Parathyroid adenoma (tissue), 2 donors: ENCODE data around the gene PRKG1.

Experiments used
- H2AFZ ChIP-seq: fragments of 300-600 bp; sonication (generic); one replicate; pipeline ENCODE4 v1.7.0; 2017; ENCODE audit warnings: antibody characterized with exemption, mild to moderate bottlenecking
- H3K27ac ChIP-seq: fragments of 300-600 bp; sonication (generic); one replicate; pipeline ENCODE4 v1.7.0; 2017
- H3K27me3 ChIP-seq: fragments of 300-600 bp; sonication (generic); one replicate; pipeline ENCODE4 v1.7.0; 2017; ENCODE audit warnings: low read length; ENCODE audit not compliant: control insufficient read depth, insufficient read depth
- H3K36me3 ChIP-seq: fragments of 300-600 bp; sonication (generic); one replicate; pipeline ENCODE4 v1.7.0; 2017; ENCODE audit warnings: low read length; ENCODE audit not compliant: control insufficient read depth, insufficient read depth
- H3K4me1 ChIP-seq: fragments of 300-600 bp; sonication (generic); one replicate; pipeline ENCODE4 v1.7.0; 2017; ENCODE audit warnings: control low read depth
- H3K4me2 ChIP-seq: fragments of 300-600 bp; sonication (generic); one replicate; pipeline ENCODE4 v1.7.0; 2017; ENCODE audit warnings: low read length
- H3K4me3 ChIP-seq: fragments of 300-600 bp; sonication (generic); one replicate; pipeline ENCODE4 v1.7.0; 2017; ENCODE audit warnings: low read depth, low read length
- H3K79me2 ChIP-seq: fragments of 300-600 bp; sonication (generic); one replicate; pipeline ENCODE4 v1.7.0; 2017; ENCODE audit warnings: control low read depth
- H3K9ac ChIP-seq: fragments of 300-600 bp; sonication (generic); one replicate; pipeline ENCODE4 v1.7.0; 2017; ENCODE audit warnings: mild to moderate bottlenecking
- H3K9me3 ChIP-seq: fragments of 300-600 bp; sonication (generic); one replicate; pipeline ENCODE4 v1.7.0; 2017; ENCODE audit warnings: low read length; ENCODE audit not compliant: control insufficient read depth
- CTCF ChIP-seq: fragments of 300-600 bp; sonication (generic); IDR thresholded peaks from one replicate; pipeline ENCODE4 v1.7.0; 2017; ENCODE audit warnings: antibody characterized with exemption, mild to moderate bottlenecking
- donor health status: primary hyperparathyroidism.

PRKG1 gene

GRCh38 chr10:51198170-51198569 lies 123.9 kb downstream of the PRKG1 start:
- no peak for TF ChIP-seq CTCF
- Histone ChIP-seq H3K9me3 (no peaks in the 10 kb centered on the region), H3K27ac (no peak overlapping the region), H3K4me2 (no peak overlapping the region), H3K79me2 (no peaks in the 10 kb centered on the region), H3K9ac (no peak overlapping the region), H3K27me3 (no peaks in the 10 kb centered on the region), H3K4me3 (no peak overlapping the region), H3K4me1 (no peaks in the 10 kb centered on the region), H3K36me3 (no peaks in the 10 kb centered on the region), H2AFZ (no peak overlapping the region)

- H3K4me2 ChIP-seq = no peak overlapping the region
- H3K9ac ChIP-seq = no peak overlapping the region
- no peaks in the 10 kb centered on the region for H3K79me2 ChIP-seq
- no peaks in the 10 kb centered on the region for H3K27me3 ChIP-seq
- no peaks in the 10 kb centered on the region for H3K36me3 ChIP-seq
- H2AFZ ChIP-seq = no peak overlapping the region
- H3K4me3 ChIP-seq = no peak overlapping the region
- no peaks in the 10 kb centered on the region for H3K9me3 ChIP-seq
- H3K4me1 ChIP-seq = peaks cover 5% of the 10 kb centered on the region
- TF ChIP-seq CTCF = no peak
- no peak overlapping the region for H3K27ac ChIP-seq
Observed at GRCh38 chr10:51201947-51202346, 127.7 kb downstream of the PRKG1 start.

GRCh38 chr10:51203359-51203758 lies 129.1 kb downstream of the PRKG1 start:
- Histone ChIP-seq H3K9me3 (no peaks in the 10 kb centered on the region), H3K27me3 (no peaks in the 10 kb centered on the region), H3K36me3 (no peaks in the 10 kb centered on the region), H2AFZ (no peak overlapping the region), H3K4me2 (no peak overlapping the region), H3K27ac (no peak overlapping the region), H3K9ac (no peak overlapping the region), H3K4me1 (peaks cover 5% of the 10 kb centered on the region), H3K79me2 (peaks cover 3% of the 10 kb centered on the region), H3K4me3 (no peak overlapping the region)
- no peak for TF ChIP-seq CTCF

- Histone ChIP-seq H3K9me3 (no peaks in the 10 kb centered on the region), H3K4me1 (peaks cover 5% of the 10 kb centered on the region), H3K27ac (no peak overlapping the region), H3K79me2 (peaks cover 3% of the 10 kb centered on the region), H3K36me3 (no peaks in the 10 kb centered on the region), H3K9ac (no peak overlapping the region), H3K27me3 (no peaks in the 10 kb centered on the region), H3K4me3 (no peak overlapping the region), H2AFZ (no peak overlapping the region), H3K4me2 (no peak overlapping the region)
- no peak for TF ChIP-seq CTCF
Observed at GRCh38 chr10:51204066-51204465, 129.8 kb downstream of the PRKG1 start.

GRCh38 chr10:51204701-51205100 lies 130.4 kb downstream of the PRKG1 start:
- Histone ChIP-seq H3K79me2 (peaks cover 3% of the 10 kb centered on the region), H2AFZ (no peak overlapping the region), H3K27ac (peak overlapping the region; percentile 34), H3K4me2 (no peak overlapping the region), H3K9me3 (no peaks in the 10 kb centered on the region), H3K36me3 (no peaks in the 10 kb centered on the region), H3K9ac (no peak overlapping the region), H3K27me3 (no peaks in the 10 kb centered on the region), H3K4me3 (no peak overlapping the region), H3K4me1 (peaks cover 5% of the 10 kb centered on the region)
- TF ChIP-seq CTCF = no peak
